Neural cell (in vitro differentiated cells): ENCODE results near the gene NRIP3. TPM values are rescaled to one million over a fixed set of nuclear protein-coding genes. Genes with fewer than 3 reads are reported as not detected.

ENCODE experiments used
- H2AFZ ChIP-seq: fragments of 200-600, 300-800 bp; sonication (generic), shearing (Covaris generic); 2 replicates; pipeline ENCODE4 v1.6.0; 2014; ENCODE audit warnings: low read depth, mild to moderate bottlenecking, antibody characterized with exemption, low read length, moderate library complexity
- H3F3A ChIP-seq: fragments of 200-600 bp; shearing (Covaris generic); 2 replicates; pipeline ENCODE4 v1.6.1; 2016; ENCODE audit warnings: mild to moderate bottlenecking, moderate library complexity, mixed read lengths, antibody characterized with exemption, low read length; ENCODE audit not compliant: insufficient read depth, poor library complexity, severe bottlenecking
- H3K27ac ChIP-seq: fragments of 200-600, 300-800 bp; sonication (generic), shearing (Covaris generic); 2 replicates; pipeline ENCODE4 v1.5.1; 2014; ENCODE audit warnings: mild to moderate bottlenecking, low read length, moderate library complexity
- H3K27me3 ChIP-seq: fragments of 300-800, 200-600 bp; sonication (generic), shearing (Covaris generic); 2 replicates; pipeline ENCODE4 v1.6.0; 2014; ENCODE audit warnings: mild to moderate bottlenecking, low read depth, low read length, moderate library complexity; ENCODE audit not compliant: insufficient read depth
- H3K36me3 ChIP-seq: fragments of 300-800, 200-600 bp; sonication (generic), shearing (Covaris generic); 2 replicates; pipeline ENCODE4 v1.5.1; 2014; ENCODE audit warnings: mild to moderate bottlenecking, antibody characterized with exemption, low read length, moderate library complexity; ENCODE audit not compliant: insufficient read depth
- H3K4me2 ChIP-seq: fragments of 300-800, 200-600 bp; sonication (generic), shearing (Covaris generic); 2 replicates; pipeline ENCODE4 v1.6.0; 2014; ENCODE audit warnings: mild to moderate bottlenecking, low read length
- H3K4me3 ChIP-seq: fragments of 300-800, 200-600 bp; sonication (generic), shearing (Covaris generic); 2 replicates; pipeline ENCODE4 v1.5.1; 2014; ENCODE audit warnings: mild to moderate bottlenecking, low read length, moderate library complexity
- H3K79me2 ChIP-seq: fragments of 200-600 bp; shearing (Covaris generic); replicated peaks from 2 replicates; pipeline ENCODE4 v1.6.0; 2014; ENCODE audit warnings: mild to moderate bottlenecking, low read length, moderate library complexity; ENCODE audit not compliant: insufficient read depth
- H3K9ac ChIP-seq: fragments of 300-800, 200-600 bp; sonication (generic), shearing (Covaris generic); 2 replicates; pipeline ENCODE4 v1.6.1; 2016; ENCODE audit warnings: mild to moderate bottlenecking, low read length, mixed read lengths
- H3K9me2 ChIP-seq: fragments of 200-600 bp; shearing (Covaris generic); 2 replicates; pipeline ENCODE4 v1.6.1; 2016; ENCODE audit warnings: mild to moderate bottlenecking, low read length, mixed read lengths; ENCODE audit not compliant: insufficient read depth
- H3K9me3 ChIP-seq: fragments of 200-600, 300-800 bp; sonication (generic), shearing (Covaris generic); 2 replicates; pipeline ENCODE4 v1.6.1; 2016; ENCODE audit warnings: mild to moderate bottlenecking, mixed run types, low read length, moderate library complexity, mixed read lengths
- H4K20me1 ChIP-seq: fragments of 200-600 bp; shearing (Covaris generic); 2 replicates; pipeline ENCODE4 v1.6.1; 2016; ENCODE audit warnings: mild to moderate bottlenecking, mixed run types; ENCODE audit not compliant: insufficient read depth
- CTCF ChIP-seq: fragments of 450-650 bp; IDR thresholded peaks from 2 replicates; pipeline ENCODE4 v1.5.1; 2014; ENCODE audit warnings: antibody characterized with exemption, mild to moderate bottlenecking, moderate library complexity; ENCODE audit not compliant: poor library complexity, severe bottlenecking
- EP300 ChIP-seq: fragments of 450-650 bp; conservative IDR thresholded peaks from 2 replicates; pipeline ENCODE4 v1.6.1; 2014; ENCODE audit warnings: antibody characterized with exemption, mild to moderate bottlenecking, moderate library complexity; ENCODE audit not compliant: poor library complexity, severe bottlenecking
- EZH2 ChIP-seq: fragments of 200-600, 300-800 bp; shearing (Covaris generic), sonication (generic); IDR thresholded peaks from 2 replicates; pipeline ENCODE4 v1.6.1; 2014; ENCODE audit warnings: antibody characterized with exemption, low read length, borderline replicate concordance, mild to moderate bottlenecking; ENCODE audit not compliant: insufficient read depth, poor library complexity, severe bottlenecking
- MXI1 ChIP-seq: fragments of 450-650 bp; conservative IDR thresholded peaks from 2 replicates; pipeline ENCODE4 v1.6.1; 2014; ENCODE audit warnings: antibody characterized with exemption, mild to moderate bottlenecking; ENCODE audit not compliant: poor library complexity, severe bottlenecking
- POLR2AphosphoS5 ChIP-seq: IDR thresholded peaks from 2 replicates; pipeline ENCODE4 v1.6.1; 2012
- RAD21 ChIP-seq: fragments of 450-650 bp; conservative IDR thresholded peaks from 2 replicates; pipeline ENCODE4 v1.6.1; 2014; ENCODE audit warnings: antibody characterized with exemption, mild to moderate bottlenecking, moderate library complexity
- REST ChIP-seq: IDR thresholded peaks from 2 replicates; pipeline ENCODE4 v1.6.1; 2012; ENCODE audit warnings: borderline replicate concordance
- SMC3 ChIP-seq: fragments of 450-650 bp; conservative IDR thresholded peaks from 2 replicates; pipeline ENCODE4 v1.6.1; 2014; ENCODE audit warnings: antibody characterized with exemption, mild to moderate bottlenecking, moderate library complexity; ENCODE audit not compliant: poor library complexity
- TAF1 ChIP-seq: IDR thresholded peaks from 2 replicates; pipeline ENCODE4 v1.6.1; 2012; ENCODE audit warnings: low read depth
- polyA plus RNA-seq: library from polyadenylated mRNA; depleted of rRNA; stranded (reverse); fragments of >200 nt; gene quantifications from 2 replicates; pipeline ENCODE4 v1.2.3, GENCODE V29; 2014

The NRIP3 gene
- polyA plus RNA-seq, 1 donor from 2014 or later, result 8.8 TPM

GRCh38 chr11:8942518-8943066 lies 61.2 kb downstream of the NRIP3 start, which contains the start of gene ASCL3:
Gene ASCL3, minus strand, starts transcription at chr11:8943016. Its CDS starts 4,855 bp downstream, at chr11:8938161.
- no peaks in the 10 kb centered on the region for H3K27me3 ChIP-seq
- no peak within 1 kb of the TSS for H3K27ac ChIP-seq
- H2AFZ ChIP-seq, result no peak within 1 kb of the TSS
- no peaks in the 10 kb centered on the region for H3F3A ChIP-seq
- TF ChIP-seq EZH2 (no peak), RAD21 (no peak), MXI1 (no peak), REST (no peak), EP300 (no peak), SMC3 (no peak), POLR2AphosphoS5 (no peak), TAF1 (no peak), CTCF (no peak)
- H3K36me3 ChIP-seq, result no peaks in the 10 kb centered on the region
- no peaks in the 10 kb centered on the region for H4K20me1 ChIP-seq
- no peak within 1 kb of the TSS for H3K9ac ChIP-seq
- H3K79me2 ChIP-seq, result no peaks in the 10 kb centered on the region
- H3K9me3 ChIP-seq, result no peaks in the 10 kb centered on the region
- H3K9me2 ChIP-seq, result no peaks in the 10 kb centered on the region
- H3K4me2 ChIP-seq, result no peak within 1 kb of the TSS
- no peak within 1 kb of the TSS for H3K4me3 ChIP-seq

- H3K9me2 ChIP-seq, result no peaks in the 10 kb centered on the region
- no peaks in the 10 kb centered on the region for H4K20me1 ChIP-seq
- no peaks in the 10 kb centered on the region for H3K9me3 ChIP-seq
- H3K79me2 ChIP-seq, result no peaks in the 10 kb centered on the region
- no peaks in the 10 kb centered on the region for H3F3A ChIP-seq
- no peak overlapping the region for H3K27ac ChIP-seq
- H2AFZ ChIP-seq, result no peak overlapping the region
- no peaks in the 10 kb centered on the region for H3K27me3 ChIP-seq
- no peak for TF ChIP-seq TAF1
- TF ChIP-seq MXI1, result no peak
- TF ChIP-seq POLR2AphosphoS5, result no peak
- no peak for TF ChIP-seq EZH2
- TF ChIP-seq CTCF, result no peak
- TF ChIP-seq SMC3, result no peak
- no peak for TF ChIP-seq RAD21
- no peak for TF ChIP-seq EP300
- no peak for TF ChIP-seq REST
- H3K9ac ChIP-seq, result no peak overlapping the region
- no peak overlapping the region for H3K4me2 ChIP-seq
- H3K4me3 ChIP-seq, result no peak overlapping the region
- no peaks in the 10 kb centered on the region for H3K36me3 ChIP-seq
These were observed 62.3 kb downstream of the NRIP3 start for GRCh38 chr11:8941341-8942103.
